Pulmonary artery endothelial cell (primary cell): ENCODE data around the gene CLCN4. TPM values are rescaled to one million over a fixed set of nuclear protein-coding genes. Genes with fewer than 3 reads are reported as not detected.

Experiments used
- DNase-seq: peaks from one replicate; pipeline ENCODE4 v3.0.0-alpha.2; 2011; ENCODE audit warnings: low read depth, low spot score
- total RNA-seq: library from RNA; depleted of rRNA; stranded (reverse); fragments of >200 nt; gene quantifications from 2 replicates; pipeline ENCODE4 v1.2.3, GENCODE V29; 2014

Gene CLCN4
- total RNA-seq, 1 donor from 2014 or later: 13.3 TPM

GRCh38 chrX:10129229-10129628 is 27.5 kb upstream of the CLCN4 start:
- no peak for DNase-seq

GRCh38 chrX:10130354-10130753 is 26.4 kb upstream of the CLCN4 start:
- no peak for DNase-seq

GRCh38 chrX:10133980-10134676 is 22.6 kb upstream of the CLCN4 start:
- no peak for DNase-seq

- no peak for DNase-seq
Observed at GRCh38 chrX:10134921-10135320, 21.9 kb upstream of the CLCN4 start.

- DNase-seq: no peak
Observed at GRCh38 chrX:10135561-10136399, 21.0 kb upstream of the CLCN4 start.

GRCh38 chrX:10138726-10139125 is 18.0 kb upstream of the CLCN4 start:
- no peak for DNase-seq

GRCh38 chrX:10140264-10140663 is 16.5 kb upstream of the CLCN4 start:
- DNase-seq: no peak

GRCh38 chrX:10142041-10142599 is 14.7 kb upstream of the CLCN4 start:
- DNase-seq: no peak

- DNase-seq: no peak
Observed at GRCh38 chrX:10143071-10143983, 13.4 kb upstream of the CLCN4 start.

GRCh38 chrX:10146346-10146745 is 10.4 kb upstream of the CLCN4 start:
- DNase-seq: no peak

GRCh38 chrX:10152086-10152485 is 4.7 kb upstream of the CLCN4 start:
- no peak for DNase-seq

- no peak for DNase-seq
Observed at GRCh38 chrX:10155137-10155536, 1.6 kb upstream of the CLCN4 start.

- DNase-seq: no peak
Observed at GRCh38 chrX:10157032-10157341, 212 bp downstream of the CLCN4 start.

- no peak for DNase-seq
Observed at GRCh38 chrX:10157543-10157942, 768 bp downstream of the CLCN4 start.

GRCh38 chrX:10158279-10159144 is 1.7 kb downstream of the CLCN4 start:
- no peak for DNase-seq

GRCh38 chrX:10159145-10159468 is 2.3 kb downstream of the CLCN4 start:
- no peak for DNase-seq

- DNase-seq: no peak
Observed at GRCh38 chrX:10160211-10160610, 3.4 kb downstream of the CLCN4 start.

GRCh38 chrX:10163031-10163430 is 6.3 kb downstream of the CLCN4 start:
- no peak for DNase-seq

- no peak for DNase-seq
Observed at GRCh38 chrX:10164879-10165278, 8.1 kb downstream of the CLCN4 start.

- DNase-seq: no peak
Observed at GRCh38 chrX:10165580-10166247, 8.9 kb downstream of the CLCN4 start.
